PFSK-1 (cell line): ENCODE results near the gene PLAAT5.
A peak's percentile ranks its signal among the peaks of the same experiment; 100 is the strongest.

Experiments used
- FOXP2 ChIP-seq: optimal IDR thresholded peaks from 2 replicates; pipeline ENCODE3; 2011; ENCODE audit warnings: borderline replicate concordance, control low read depth, inconsistent platforms; ENCODE audit not compliant: insufficient read depth; ENCODE audit errors: extremely low read length, extremely low read depth
- POLR2AphosphoS5 ChIP-seq: IDR thresholded peaks from 2 replicates; pipeline ENCODE4 v1.6.1; 2012; ENCODE audit warnings: low read depth, mild to moderate bottlenecking, control low read depth, low read length, moderate library complexity
- REST ChIP-seq, 2 experiments: IDR thresholded peaks; 2 replicates each; pipeline versions ENCODE4 v1.6.1 to v1.8.0; 2011 to 2012; ENCODE audit warnings: low read depth in 2 of 2, low read length in 2 of 2, control low read depth in 1 of 2, inconsistent platforms in 1 of 2, mild to moderate bottlenecking in 1 of 2, moderate library complexity in 1 of 2; ENCODE audit not compliant: insufficient read depth in 1 of 2
- SIN3A ChIP-seq: IDR thresholded peaks from 2 replicates; pipeline ENCODE4 v1.6.1; 2012; ENCODE audit warnings: mild to moderate bottlenecking, low read length, moderate library complexity, borderline replicate concordance; ENCODE audit not compliant: insufficient read depth
- TAF1 ChIP-seq: IDR thresholded peaks from 2 replicates; pipeline ENCODE4 v1.6.1; 2012; ENCODE audit warnings: low read length, control low read depth, borderline replicate concordance; ENCODE audit not compliant: insufficient read depth

Gene PLAAT5

DNA sequence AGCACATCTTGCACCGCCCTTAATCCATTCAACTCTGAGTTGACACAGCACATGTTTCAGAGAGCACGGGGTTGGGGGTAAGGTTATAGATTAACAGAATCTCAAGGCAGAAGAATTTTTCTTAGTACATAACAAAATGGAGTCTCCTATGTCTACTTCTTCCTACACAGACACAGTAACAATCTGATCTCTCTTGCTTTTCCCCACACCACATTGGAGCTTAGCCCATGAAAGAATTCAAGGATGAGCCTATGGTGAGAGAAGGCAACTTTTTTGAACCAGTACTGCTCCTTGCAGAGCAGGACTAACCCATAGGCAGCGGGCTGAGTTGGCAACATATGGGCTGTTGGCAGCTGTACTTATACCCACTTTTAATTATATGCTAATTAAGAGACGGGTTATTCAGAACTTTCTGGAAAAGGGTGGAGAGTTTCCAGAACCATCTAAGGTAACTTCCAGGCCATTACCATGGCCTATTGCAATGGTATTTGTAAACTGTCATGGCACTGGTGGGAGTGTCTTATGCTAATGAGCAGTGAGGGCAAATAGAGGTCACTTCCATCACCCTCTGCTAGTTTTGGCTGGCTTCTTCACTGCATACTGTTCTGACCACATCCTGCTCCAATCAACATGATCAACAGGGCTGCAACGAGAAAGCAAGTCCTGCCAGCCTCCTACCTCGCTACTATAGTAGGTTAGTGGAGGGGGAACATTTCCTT is 40.3 kb upstream of the PLAAT5 start:
- TF ChIP-seq SIN3A: 0 out of 2 replicates have a peak, but pooled peaks have one; percentile 22

DNA sequence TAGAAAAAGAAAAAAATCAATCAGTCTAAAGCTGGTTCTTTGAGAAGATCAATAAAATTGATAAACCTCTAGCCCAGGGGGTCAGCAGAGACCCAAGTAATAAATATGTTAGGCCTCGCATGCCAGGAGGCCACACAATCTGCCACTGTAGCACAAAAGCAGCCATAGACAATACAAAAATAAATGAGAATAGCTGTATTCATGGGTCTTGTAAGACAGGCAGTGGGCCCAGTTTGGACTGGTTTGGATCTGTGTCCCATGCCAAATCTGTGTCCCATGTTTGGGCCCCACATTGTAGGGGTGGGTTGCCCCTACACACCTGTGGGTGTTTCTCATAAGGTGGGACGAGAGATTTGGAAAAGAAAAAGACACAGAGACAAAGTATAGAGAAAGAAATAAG is 39.1 kb upstream of the PLAAT5 start:
- TF ChIP-seq POLR2AphosphoS5 (no peak), TAF1 (no peak), FOXP2 (no peak), SIN3A (no peak), REST (IDR thresholded peaks at IDR 0.05; ENCODE audit: insufficient read depth in 1 of 2, low read depth in 2 of 2, low read length in 2 of 2) (no peak)

- TF ChIP-seq POLR2AphosphoS5 (no peak), SIN3A (no peak), TAF1 (no peak), FOXP2 (no peak), REST (IDR thresholded peaks at IDR 0.05; ENCODE audit: insufficient read depth in 1 of 2, low read depth in 2 of 2, low read length in 2 of 2) (no peak)
Observed at GRCh38 chr11:63527667-63528066, 36.7 kb upstream of the PLAAT5 start.

DNA sequence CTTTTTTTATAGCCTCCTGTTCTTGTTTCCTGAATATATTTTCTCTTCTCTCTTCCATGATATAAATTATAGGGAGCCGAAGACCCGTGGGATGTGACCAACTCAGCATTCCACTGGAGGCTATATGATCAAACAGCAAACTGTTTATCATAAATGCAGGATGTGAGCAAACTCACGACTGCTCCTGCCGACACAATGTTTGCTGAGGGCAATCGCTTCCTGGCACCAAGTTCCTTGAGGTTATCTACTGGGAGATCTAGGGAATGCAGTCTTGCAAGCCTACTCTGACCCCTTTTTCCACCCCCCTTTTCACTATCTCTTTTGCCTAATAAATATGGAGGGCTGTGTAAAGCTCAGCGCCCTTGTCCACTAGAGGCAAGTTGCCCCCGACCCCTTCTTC is 32.2 kb upstream of the PLAAT5 start:
- TF ChIP-seq TAF1 (no peak), SIN3A (no peak), FOXP2 (no peak), REST (IDR thresholded peaks at IDR 0.05; ENCODE audit: insufficient read depth in 1 of 2, low read depth in 2 of 2, low read length in 2 of 2) (no peak), POLR2AphosphoS5 (no peak)

DNA sequence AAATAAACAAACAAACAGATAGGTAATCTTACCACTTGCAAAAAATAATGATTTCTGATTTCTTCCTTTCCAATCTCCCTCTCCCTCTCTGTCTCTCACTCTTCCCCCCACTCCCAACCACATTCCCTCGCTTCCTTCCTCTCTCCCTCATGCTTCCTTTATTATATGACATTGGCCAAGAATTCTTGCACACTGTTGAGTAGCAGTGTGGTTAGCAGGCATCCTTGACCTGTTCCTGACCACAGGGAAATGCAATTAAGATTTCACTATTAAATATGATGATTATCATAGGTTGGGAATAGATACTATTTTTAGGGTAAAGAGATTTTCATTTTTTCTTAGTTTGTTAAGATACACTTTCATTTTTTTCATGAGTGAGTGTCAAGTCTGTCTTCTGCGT is 30.9 kb upstream of the PLAAT5 start:
- no peak for TF ChIP-seq POLR2AphosphoS5
- TF ChIP-seq REST (IDR thresholded peaks at IDR 0.05; ENCODE audit: insufficient read depth in 1 of 2, low read depth in 2 of 2, low read length in 2 of 2): no peak
- TF ChIP-seq FOXP2: no peak
- no peak for TF ChIP-seq SIN3A
- TF ChIP-seq TAF1: no peak
